Brain microvascular endothelial cell (primary cell): ENCODE data around the gene DDX54.
A peak's percentile ranks its signal among the peaks of the same experiment; 100 is the strongest.

Experiments used
- DNase-seq: peaks from one replicate; pipeline ENCODE4 v3.0.0-alpha.2; 2020
- H3K27ac ChIP-seq: fragments of 250-450 bp; sonication (Bioruptor Pico); 2 replicates; pipeline ENCODE4 v1.5.1; 2020; ENCODE audit warnings: mild to moderate bottlenecking, moderate library complexity
- H3K27me3 ChIP-seq: fragments of 250-450 bp; sonication (Bioruptor Pico); replicated peaks from 2 replicates; pipeline ENCODE4 v1.5.1; 2020; ENCODE audit warnings: mild to moderate bottlenecking
- H3K36me3 ChIP-seq: fragments of 250-450 bp; sonication (Bioruptor Pico); replicated peaks from 2 replicates; pipeline ENCODE4 v1.5.1; 2020; ENCODE audit warnings: mild to moderate bottlenecking
- H3K4me3 ChIP-seq: 2 replicates; pipeline ENCODE4 v1.5.1; 2011; ENCODE audit warnings: low read depth, mild to moderate bottlenecking, control low read depth, low read length, moderate library complexity
- CTCF ChIP-seq: IDR thresholded peaks from 2 replicates; pipeline ENCODE4 v1.5.1; 2011; ENCODE audit warnings: low read depth, mild to moderate bottlenecking, moderate library complexity, low read length, control low read depth, inconsistent platforms; ENCODE audit errors: missing control alignments
- in situ Hi-C: cut with HindIII; loops from 2 replicates; pipeline ENCODE4 v1.10.0; 2017; ENCODE audit warnings: low sequenced_read_pairs, low pct_ligation_motif_present

The DDX54 gene

GRCh38 chr12:113185180-113186032 lies at the start of gene DDX54, which contains the start of gene RITA1:
Gene DDX54 (minus strand): TSS chr12:113185478. CDS start chr12:113185451, 27 bp downstream.
Gene RITA1 (plus strand): TSS chr12:113185721. CDS start chr12:113186747, 1,026 bp downstream.
- H3K27ac ChIP-seq: peak within 1 kb of the TSS; percentile 96
- peak; percentile 45 for DNase-seq
- no peaks in the 10 kb centered on the region for H3K27me3 ChIP-seq
- peak within 1 kb of the TSS; percentile 91 for H3K4me3 ChIP-seq
- in situ Hi-C loops: no loop called here
- H3K36me3 ChIP-seq: peaks cover 5% of the 10 kb centered on the region
- no peak for TF ChIP-seq CTCF

GRCh38 chr12:113234483-113234882 lies 49.2 kb upstream of the DDX54 start:
- TF ChIP-seq CTCF: no peak
- in situ Hi-C loops: no loop called here
- DNase-seq: no peak

GRCh38 chr12:113233967-113234366 lies 48.7 kb upstream of the DDX54 start:
- no peak for DNase-seq
- no peak for TF ChIP-seq CTCF
- Histone ChIP-seq H3K36me3 (peaks cover 32% of the 10 kb centered on the region), H3K27ac (no peak overlapping the region), H3K27me3 (no peaks in the 10 kb centered on the region), H3K4me3 (no peak overlapping the region)
- in situ Hi-C loops: no loop called here

More at GRCh38 chr12:113234483-113234882, 49.2 kb upstream of the DDX54 start:
- H3K4me3 ChIP-seq: no peak overlapping the region
- no peaks in the 10 kb centered on the region for H3K27me3 ChIP-seq
- peaks cover 32% of the 10 kb centered on the region for H3K36me3 ChIP-seq
- no peak overlapping the region for H3K27ac ChIP-seq

GRCh38 chr12:113232840-113233585 lies 47.7 kb upstream of the DDX54 start:
- in situ Hi-C loops: no loop called here
- Histone ChIP-seq H3K27ac (no peak overlapping the region), H3K36me3 (peaks cover 40% of the 10 kb centered on the region), H3K4me3 (no peak overlapping the region), H3K27me3 (no peaks in the 10 kb centered on the region)
- no peak for DNase-seq
- no peak for TF ChIP-seq CTCF

- Histone ChIP-seq H3K27me3 (no peaks in the 10 kb centered on the region), H3K27ac (peak overlapping the region; percentile 71), H3K4me3 (no peak overlapping the region), H3K36me3 (peaks cover 40% of the 10 kb centered on the region)
- TF ChIP-seq CTCF: no peak
- in situ Hi-C loops: no loop called here
- no peak for DNase-seq
These were observed 47.0 kb upstream of the DDX54 start for GRCh38 chr12:113232089-113232839.
